ENCODE data around the gene GLRA1.
"Not testable (repeated sequence)": the region's sequence is repeated elsewhere in the genome, so short reads cannot be mapped to it uniquely, and the experiment has no call there.

GLRA1 gene

GRCh38 chr5:151820271-151820670 lies 104.4 kb downstream of the GLRA1 start:
- no peak for DNase-seq (ENCODE audit: low read depth in 2 of 2)

GRCh38 chr5:151819830-151820229 lies 104.8 kb downstream of the GLRA1 start:
- DNase-seq (ENCODE audit: low read depth in 2 of 2): no peak

GRCh38 chr5:151815051-151815450 lies 109.6 kb downstream of the GLRA1 start:
- DNase-seq (ENCODE audit: low read depth in 2 of 2): no peak

- no peak for DNase-seq (ENCODE audit: low read depth in 2 of 2)
These were observed 111.8 kb downstream of the GLRA1 start for GRCh38 chr5:151812757-151813309.

- DNase-seq (ENCODE audit: low read depth in 2 of 2): no peak
These were observed 112.9 kb downstream of the GLRA1 start for GRCh38 chr5:151811593-151812321.

- DNase-seq (ENCODE audit: low read depth in 2 of 2): no peak
These were observed 113.8 kb downstream of the GLRA1 start for GRCh38 chr5:151810897-151811296.

- no peak for DNase-seq (ENCODE audit: low read depth in 2 of 2)
These were observed 114.2 kb downstream of the GLRA1 start for GRCh38 chr5:151810449-151810848.

GRCh38 chr5:151808451-151809169 lies 116.0 kb downstream of the GLRA1 start:
- DNase-seq (ENCODE audit: low read depth in 2 of 2): no peak

- DNase-seq (ENCODE audit: low read depth in 2 of 2): no peak
These were observed 119.0 kb downstream of the GLRA1 start for GRCh38 chr5:151805414-151806223.

- no peak for DNase-seq (ENCODE audit: low read depth in 2 of 2)
These were observed 124.1 kb downstream of the GLRA1 start for GRCh38 chr5:151800532-151800931.

GRCh38 chr5:151799407-151799806 lies 125.2 kb downstream of the GLRA1 start:
- DNase-seq (ENCODE audit: low read depth in 2 of 2): peak in 1 of 2 experiments; percentile 6

- DNase-seq (ENCODE audit: low read depth in 2 of 2): no peak
These were observed 126.0 kb downstream of the GLRA1 start for GRCh38 chr5:151798674-151799073.

- DNase-seq (ENCODE audit: low read depth in 2 of 2): no peak
These were observed 129.2 kb downstream of the GLRA1 start for GRCh38 chr5:151795426-151795825.

GRCh38 chr5:151793358-151793757 lies 131.3 kb downstream of the GLRA1 start:
- no peak for DNase-seq (ENCODE audit: low read depth in 2 of 2)

- DNase-seq (ENCODE audit: low read depth in 2 of 2): no peak
These were observed 136.8 kb downstream of the GLRA1 start for GRCh38 chr5:151787817-151788216.

GRCh38 chr5:151786468-151786867 lies 138.2 kb downstream of the GLRA1 start:
- DNase-seq (ENCODE audit: low read depth in 2 of 2): no peak

GRCh38 chr5:151784141-151784540 lies 140.5 kb downstream of the GLRA1 start:
- DNase-seq (ENCODE audit: low read depth in 2 of 2): no peak

- not testable (repeated sequence) for DNase-seq (ENCODE audit: low read depth in 2 of 2)
These were observed 141.0 kb downstream of the GLRA1 start for GRCh38 chr5:151783664-151784063.

GRCh38 chr5:151781201-151781600 lies 143.4 kb downstream of the GLRA1 start:
- no peak for DNase-seq (ENCODE audit: low read depth in 2 of 2)

GRCh38 chr5:151780348-151780747 lies 144.3 kb downstream of the GLRA1 start:
- DNase-seq (ENCODE audit: low read depth in 2 of 2): no peak

GRCh38 chr5:151779531-151780125 lies 145.0 kb downstream of the GLRA1 start:
- DNase-seq (ENCODE audit: low read depth in 2 of 2): no peak
